OCI-M2 (cell line): ENCODE measurements around the gene STX2.
"Not testable (repeated sequence)": the region's sequence is repeated elsewhere in the genome, so short reads cannot be mapped to it uniquely, and the experiment has no call there.

Experiments
- DNase-seq: peaks from one replicate; lab custom pipeline; 2025; ENCODE audit not compliant: unreplicated experiment; lab: John Stamatoyannopoulos, UW

STX2 gene

DNA sequence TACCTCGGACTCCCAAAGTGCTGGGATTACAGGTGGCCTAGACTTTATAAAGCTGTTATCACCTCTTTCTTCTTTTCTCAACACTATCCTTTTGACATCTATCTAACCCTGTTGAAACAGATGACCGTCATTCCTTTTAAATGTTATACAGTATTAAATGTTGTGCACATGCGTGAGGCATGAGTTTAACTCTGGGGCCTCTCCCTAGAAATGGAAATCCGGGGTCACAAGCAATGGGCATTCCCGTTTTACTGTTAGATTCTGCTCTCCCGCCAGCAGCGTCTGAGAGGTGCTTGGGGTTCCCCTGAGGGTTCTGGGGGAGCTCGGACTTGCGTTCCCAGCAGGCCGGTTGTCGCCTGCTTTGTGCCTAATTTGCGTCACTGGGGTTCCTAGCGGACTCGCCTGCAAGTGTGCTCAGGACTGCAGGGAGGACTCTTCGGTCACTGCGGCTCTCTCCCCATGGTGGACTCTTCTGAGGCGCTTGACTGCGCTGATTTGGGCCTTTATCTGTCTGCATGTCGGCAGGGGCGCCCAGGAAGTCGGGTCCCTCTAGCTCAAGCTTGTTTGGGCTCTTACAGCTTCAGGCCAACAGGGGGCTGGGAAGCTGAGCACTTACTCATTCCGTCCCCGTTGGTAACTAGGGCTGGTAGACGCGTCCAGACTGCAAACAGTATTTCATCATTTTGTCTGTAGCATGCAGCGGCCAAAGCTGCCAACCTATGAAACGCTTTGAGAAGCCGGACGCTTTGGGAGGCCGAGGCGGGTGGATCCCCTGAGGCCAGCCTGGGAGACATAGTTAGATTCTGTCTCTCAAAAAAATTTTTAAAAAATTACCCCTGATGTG lies 31.6 kb upstream of the STX2 start:
- DNase-seq, result no peak

DNA sequence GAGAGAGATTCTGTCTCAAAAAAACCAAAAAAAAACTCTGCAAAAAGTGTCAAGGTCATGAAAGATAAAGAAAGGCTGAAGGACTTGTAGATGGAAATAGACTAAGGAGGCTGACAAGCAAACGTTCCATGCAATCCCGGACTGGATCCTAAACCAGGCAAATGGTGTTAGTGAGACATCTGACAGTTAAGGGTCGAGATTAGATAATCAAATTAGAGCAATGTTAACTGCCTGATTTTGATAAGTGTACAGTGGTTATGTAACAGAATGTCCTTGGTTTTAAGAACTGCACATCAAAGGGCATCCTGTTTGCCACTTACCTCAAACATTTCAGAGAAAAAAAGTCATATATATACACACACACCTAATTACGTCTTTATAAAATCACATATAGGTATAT lies 29.4 kb upstream of the STX2 start:
- no peak for DNase-seq

DNA sequence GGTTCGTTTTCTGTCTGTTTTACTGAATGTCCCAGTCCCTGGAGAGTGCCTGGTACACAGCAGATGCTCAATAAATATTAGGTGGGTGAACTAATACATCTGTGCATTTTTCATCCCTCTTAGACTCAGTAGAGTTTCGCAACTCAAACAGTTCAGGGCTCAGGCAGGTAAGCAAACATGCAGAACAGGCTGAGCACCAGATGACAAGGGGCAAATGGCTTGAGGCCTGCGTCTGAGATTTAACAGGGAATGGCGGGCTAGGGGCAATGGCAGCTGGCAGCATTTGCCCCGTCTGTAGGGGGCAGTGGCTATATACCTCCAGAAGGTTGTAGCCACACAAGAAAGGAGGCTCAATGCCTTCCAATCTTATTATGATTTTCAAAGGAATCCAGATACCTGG lies 24.2 kb upstream of the STX2 start:
- DNase-seq, result no peak

DNA sequence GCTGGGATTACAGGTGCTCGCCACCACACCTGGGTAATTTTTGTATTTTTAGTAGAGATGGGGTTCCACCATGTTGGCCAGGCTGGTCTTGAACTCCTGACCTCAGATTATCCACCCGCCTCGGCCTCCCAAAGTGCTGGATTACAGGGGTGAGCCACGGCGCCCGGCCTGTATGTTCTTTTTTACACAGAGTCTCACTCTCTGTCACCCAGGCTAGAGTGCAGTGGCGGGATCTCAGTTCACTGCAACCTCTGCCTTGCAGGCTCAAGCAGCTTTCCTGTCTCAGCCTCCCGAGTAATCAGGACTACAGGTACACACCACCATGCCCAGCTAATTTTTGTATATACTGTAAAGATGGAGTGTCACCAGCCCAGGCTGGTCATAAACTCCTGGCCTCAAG lies 23.7 kb upstream of the STX2 start:
- DNase-seq, result not testable (repeated sequence)

DNA sequence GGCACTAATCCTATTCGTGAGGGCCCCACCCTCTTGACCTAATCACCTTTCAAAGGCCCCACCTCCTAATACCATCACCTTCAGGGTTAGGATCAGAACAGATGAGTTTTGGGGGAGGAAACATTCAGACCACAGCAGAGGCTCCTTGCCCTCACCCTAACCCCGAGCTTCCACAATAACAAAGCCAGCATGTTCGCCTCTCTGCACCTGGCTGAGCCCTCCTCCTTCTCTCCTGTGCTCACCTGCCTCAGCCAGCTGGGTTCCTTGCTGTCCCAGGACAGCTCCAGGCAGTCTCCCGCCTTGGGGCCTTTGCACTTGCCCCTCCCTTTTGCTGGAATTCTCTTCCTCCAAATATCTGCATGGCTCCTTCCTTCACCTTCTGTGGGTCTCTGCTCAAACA lies 23.1 kb upstream of the STX2 start:
- no peak for DNase-seq

DNA sequence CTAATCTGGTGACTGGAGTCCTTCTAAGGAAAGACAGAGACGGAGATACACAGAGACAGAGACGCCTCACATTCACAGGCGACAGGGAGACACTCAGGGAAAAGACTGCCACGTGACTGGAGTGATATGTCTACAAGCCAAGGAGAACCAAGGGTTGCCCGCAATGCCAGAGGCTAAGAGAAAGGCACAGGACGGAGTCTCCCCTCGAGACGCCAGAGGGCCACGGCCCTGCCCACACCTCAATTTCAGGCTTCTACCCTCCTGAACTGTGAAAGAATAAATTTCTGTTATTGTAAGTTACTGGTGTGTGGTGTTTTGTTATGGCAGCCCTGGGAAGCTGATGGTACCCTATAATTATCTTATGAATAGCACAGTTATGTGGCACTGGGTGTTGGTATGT lies 21.3 kb upstream of the STX2 start:
- no peak for DNase-seq

DNA sequence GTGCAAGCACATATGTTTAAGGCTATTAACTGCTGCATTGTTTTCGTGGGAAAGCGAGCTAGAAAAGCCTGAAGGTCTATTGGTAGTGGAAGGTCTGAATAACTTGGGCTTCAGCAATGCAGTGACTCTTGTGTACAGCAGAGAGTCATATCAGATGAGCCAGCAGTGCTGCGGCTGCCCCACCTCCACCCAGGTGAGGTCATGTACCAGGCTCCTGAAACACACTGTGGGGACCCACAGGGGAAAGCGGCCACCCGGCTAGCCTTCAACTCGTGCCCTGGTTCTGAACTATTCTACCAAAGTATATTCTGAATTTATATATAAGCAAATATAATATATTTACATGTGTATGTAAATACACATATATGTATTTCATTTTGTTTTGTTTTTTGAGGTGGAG lies 20.1 kb upstream of the STX2 start:
- no peak for DNase-seq

DNA sequence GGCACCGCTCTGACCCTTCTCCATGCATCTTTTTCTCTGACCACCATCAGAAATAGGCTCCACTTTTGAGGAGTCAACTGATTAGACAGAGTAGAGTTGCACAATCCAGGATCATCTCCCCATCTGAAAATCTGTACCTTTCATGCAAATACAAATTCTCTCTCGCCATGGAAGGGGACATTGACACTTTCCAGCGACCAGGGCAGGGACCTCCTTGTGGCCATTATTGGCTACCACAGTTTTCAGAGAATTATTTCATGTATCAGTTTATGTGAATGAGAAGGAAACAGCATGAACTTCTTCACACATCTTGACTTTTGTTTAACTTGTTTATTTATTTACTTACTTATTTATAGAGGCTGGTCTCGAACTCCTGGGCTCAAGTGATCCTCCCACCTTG lies 19.0 kb upstream of the STX2 start:
- DNase-seq, result no peak

DNA sequence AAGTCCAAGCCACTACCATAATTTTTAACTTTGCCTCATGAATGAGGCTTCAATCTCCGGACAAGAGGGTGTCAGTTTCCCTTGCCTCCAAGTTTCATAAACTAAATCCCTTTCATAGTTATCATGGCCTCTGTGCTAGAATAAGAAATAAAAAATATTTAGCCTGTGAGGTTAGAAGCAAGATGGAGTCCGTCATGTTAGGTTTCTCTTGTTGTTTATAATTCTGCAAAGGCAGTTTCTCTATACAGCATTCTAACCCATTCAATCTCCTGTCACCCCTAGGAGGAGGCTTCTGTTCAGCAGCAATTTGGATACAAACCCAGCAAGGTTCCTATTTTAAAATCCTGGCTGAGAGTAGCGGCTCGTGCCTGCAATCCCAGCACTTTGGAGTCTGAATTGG lies 17.0 kb upstream of the STX2 start:
- DNase-seq, result no peak

DNA sequence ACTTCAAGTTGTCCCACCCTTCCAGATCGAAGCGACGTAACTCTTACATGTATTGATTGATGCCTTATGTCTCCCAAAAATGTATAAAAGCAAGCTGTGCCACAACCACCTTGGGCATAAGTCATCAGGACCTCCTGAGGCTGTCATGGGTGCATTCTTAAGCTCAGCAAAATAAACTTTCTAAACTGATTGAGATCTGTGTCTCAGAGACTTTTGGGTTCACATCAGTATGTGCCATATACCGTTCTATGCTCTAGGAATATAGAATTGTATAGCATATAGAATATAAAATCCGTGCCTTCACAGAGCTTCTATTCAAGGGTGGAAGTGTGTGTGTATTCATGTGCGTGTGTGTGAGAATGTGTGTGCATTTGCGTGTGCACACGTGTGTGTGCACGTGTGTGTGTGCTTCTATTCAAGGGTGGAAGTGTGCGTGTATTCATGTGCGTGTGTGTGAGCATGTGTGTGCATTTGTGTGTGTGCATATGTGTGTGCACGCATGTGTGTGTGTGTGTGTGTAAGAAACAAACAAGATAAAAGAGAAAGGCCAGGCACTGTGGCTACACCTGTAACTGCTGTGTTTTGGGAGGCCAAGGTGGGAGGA lies 11.5 kb upstream of the STX2 start:
- no peak for DNase-seq

DNA sequence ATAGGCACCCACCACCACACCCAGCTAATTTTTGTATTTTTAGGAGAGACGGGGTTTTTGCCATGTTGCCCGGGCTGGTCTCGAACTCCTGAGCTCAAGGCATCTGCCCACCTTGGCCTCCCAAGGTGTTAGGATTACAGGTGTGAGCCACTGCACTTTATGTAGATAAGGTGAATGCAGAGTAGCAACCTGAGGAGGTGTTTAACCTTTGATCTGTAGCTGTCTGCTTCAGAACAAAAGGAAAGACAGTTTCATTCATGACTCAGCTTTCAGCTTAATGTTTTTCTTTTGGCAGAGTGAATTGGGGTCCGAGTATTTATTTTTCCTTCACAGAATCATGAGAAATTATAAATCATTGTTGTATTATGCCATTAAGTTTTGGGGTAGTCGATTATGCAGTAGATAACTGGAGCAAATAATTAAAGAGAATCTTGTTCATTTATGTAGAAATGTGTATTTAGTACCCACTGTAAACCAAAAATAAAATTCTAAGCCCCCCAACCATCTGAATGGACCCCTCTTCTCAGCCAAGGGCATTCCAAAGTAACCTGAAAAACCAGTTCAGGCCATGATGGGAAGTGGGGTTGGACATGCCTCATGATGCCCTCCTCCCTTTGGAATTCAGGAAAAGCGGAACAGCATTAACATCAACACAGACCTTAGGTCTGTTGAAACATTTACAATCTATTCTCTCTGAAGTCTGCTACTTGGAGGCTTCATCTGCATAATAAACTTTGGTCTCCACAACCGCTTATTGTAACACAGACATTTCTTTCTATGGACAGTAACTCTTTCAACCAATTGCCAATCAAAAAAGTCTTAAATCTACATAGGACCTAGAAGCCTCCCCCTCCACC lies 10.7 kb upstream of the STX2 start:
- DNase-seq, result no peak

DNA sequence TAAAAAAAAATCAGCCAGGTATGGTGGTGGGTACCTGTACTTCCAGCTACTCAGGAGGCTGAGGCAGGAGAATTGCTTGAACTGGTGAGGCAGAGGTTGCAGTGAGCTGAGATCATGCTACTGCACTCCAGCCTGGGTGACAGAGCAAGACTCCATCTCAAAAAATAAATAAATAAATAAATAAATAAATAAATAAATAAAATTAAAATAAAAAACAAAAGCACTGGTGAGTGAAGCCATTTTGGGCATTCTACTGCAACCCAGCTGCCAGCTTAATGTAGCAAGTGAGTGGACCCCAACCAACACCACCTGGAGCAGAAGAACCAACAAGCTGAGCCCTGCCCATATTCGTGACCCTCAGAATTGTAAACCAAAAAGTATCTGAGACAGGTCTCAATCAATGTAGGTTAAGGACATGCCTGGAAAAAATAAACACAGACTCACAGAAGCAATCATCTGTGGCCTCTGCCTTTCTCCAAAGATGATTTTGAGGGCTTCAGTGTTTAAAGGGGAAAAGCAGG lies 9.8 kb upstream of the STX2 start:
- not testable (repeated sequence) for DNase-seq

DNA sequence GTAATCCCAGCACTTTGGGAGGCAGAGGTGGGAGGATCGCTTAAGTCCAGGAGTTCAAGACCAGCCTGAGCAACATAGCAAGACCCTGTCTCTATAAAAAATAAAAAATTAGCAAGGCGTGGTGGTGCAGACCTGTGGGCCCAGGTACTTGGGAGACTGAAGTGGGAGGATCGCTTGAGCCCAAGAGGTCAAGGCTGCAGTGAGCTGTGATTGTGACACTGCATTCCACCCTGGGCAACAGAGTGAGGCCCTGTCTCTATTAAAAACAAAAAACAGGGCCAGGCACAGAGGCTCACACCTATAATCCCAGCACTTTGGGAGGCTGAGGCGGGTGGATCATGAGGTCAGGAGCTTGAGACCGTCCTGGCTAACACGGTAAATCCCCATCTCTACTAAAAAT lies 9.1 kb upstream of the STX2 start:
- DNase-seq, result not testable (repeated sequence)

DNA sequence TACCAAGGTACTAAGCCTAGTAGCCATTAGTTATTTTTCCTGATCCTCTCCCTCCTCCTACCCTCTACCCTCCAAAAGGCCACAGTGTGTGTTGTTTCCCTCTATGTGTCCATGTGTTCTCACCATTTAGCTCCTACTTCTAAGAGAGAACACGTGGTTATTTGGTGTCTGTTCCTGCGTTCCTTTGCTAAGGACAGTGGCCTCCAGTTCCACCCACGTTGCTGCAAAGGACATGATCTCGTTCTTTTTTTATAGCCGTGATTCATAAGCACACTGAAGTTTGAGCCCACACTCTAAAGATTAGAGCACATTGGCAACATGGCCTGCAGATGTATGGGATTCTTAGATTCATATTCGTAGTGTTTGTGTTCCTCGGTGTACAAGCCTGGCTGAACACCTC lies 8.1 kb upstream of the STX2 start:
- no peak for DNase-seq

DNA sequence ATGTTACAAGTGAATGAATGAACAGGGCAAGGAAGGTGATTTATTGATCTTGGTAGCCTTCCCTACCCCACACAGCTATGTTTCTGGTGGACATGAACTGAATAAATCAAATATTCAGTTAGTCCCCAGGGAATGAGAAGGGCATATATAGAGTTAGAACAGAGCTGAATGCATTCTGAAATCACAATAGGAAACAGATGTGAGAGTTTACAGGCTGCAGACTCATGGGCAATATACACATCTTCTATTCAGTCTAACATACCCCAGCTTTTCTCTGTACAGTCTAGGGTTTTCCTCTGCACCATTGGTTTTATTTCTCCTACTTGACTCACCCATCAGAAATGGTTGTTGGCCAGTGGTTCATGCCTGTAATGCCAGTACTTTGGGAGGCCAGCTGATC lies 7.3 kb upstream of the STX2 start:
- DNase-seq, result no peak

DNA sequence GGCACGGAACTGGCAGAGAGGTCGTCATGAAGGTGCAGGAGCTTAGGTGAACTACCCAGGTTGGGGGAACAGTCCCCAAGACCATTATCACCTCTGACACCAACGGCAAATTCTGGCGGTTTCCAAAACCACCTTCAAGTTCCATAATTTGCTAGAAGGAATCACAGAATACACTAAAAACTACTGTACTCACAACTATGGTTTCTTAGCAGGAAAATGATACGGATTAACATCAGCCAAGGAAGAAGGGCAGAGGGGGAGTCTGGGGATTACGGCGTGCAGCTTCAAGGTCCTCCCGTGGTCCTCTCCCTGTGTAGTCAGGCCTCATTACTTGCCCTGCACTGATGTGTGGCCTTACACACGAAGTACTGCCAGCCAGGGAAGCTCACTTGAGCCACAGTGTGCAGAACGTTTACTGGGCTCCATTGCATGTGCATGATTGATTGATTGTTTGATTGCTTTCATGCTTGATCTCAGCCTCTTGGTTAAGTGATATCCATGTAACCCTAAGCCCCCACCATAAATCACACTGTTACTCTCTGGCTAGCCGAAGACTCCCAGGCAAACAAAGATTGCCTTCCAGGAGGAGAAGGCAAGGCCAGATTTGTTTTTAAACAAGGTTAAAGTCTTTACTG lies 837 bp upstream of the STX2 start:
- no peak for DNase-seq

DNA sequence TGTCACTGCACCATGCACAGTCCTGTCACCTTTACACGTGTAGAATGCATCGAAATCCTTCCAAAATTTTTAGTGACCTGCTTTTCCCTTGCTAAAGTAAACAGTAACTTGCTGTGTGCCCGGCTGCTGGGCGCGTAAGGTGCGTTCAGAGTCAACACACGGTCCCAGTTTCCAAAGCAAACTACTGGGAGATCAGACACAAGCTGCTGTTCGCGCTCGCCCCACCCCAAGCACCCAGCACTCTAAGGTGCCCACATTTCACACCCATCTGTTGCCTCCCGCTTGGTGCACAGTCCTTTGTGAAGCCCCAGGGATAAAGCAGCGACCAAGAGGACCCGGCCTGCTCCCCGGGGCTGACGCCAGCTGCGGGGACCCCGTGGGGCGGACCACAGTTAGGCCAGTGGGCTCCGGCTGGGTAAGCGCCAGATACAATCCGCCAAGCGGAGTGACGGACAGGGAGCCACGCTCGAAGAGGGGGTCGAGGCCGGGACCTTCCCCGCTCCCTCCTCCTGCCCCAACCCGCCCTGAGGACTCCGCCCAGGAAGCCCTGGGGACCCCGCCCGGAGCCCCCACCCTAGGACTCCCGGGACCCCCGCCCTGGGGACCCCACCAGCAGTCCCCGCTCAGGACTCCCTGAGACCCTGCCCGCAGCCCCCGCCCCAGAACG lies 633 bp downstream of the STX2 start:
- DNase-seq, result no peak

DNA sequence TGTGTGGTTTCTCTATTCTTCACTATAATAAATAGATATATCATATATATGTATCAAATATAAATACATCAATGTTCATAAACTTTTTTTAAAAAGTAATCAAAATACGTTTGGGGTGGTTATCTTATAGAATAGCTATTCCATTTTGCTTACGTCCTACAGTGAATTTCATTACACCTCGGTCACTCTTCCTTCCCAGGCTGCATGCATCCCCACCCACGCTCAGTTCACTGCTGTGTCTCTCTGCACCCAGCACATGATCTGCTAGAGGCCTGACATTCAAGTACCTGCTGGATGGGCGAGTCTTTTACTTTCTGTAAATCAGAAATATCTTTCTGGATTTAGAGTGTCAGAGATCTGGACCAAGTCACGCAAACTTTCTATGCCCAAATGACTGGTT lies 3.6 kb downstream of the STX2 start:
- DNase-seq, result no peak

DNA sequence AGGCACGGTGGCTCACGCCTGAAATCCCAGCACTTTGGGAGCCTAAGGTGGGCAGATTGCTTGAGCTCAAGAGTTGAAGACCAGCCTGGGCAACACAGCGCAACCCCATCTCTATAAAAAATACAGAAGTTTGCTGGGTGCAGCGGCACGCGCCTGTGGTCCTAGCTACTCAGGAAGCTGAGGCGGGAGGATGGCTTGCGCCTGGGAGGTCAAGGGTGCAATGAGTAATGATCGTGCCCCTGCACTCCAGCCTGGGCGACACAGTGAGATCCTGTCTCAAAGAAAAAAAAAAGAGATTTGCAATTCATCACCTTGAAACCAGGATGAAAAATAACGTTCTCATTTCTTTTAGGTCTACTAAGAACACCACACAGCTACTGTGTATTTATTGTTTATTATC lies 4.0 kb downstream of the STX2 start:
- DNase-seq, result no peak

DNA sequence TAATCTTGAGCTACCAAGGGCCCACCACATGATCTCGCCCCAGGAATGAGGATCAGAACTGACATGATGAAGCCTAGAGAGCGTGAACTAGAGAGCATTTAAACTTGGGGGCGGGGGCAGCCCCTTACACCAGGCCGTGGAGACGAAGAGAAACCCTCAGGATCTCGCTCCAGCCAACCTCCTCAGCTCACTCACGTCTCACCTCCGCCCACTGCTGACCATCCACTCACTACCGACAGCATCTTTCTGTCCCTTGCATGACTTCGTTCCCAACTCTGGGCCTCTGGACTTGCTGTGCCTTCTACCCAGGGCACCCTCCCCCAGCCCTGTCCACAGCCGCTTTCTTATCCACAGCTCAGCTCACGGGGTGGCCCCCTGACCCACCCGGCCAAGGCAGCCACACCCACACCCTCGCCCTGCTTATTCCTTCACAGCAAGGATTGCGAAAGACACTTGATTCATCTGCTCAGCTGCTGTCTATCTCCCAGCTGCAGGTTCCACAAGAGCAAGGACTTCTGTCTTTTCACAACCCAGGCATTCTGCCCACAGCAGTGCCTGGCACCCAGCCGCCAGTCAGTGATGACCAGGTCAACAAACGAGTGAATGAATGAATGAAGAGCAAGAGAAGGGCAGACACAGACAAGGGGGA lies 6.4 kb downstream of the STX2 start:
- no peak for DNase-seq
